IMR-90 (cell line): ENCODE data around the gene PSME2. TPM values are rescaled to one million over a fixed set of nuclear protein-coding genes. Genes with fewer than 3 reads are reported as not detected.
A peak's percentile ranks its signal among the peaks of the same experiment; 100 is the strongest.

Experiments used
- ATAC-seq: fragments of 200-7000 bp; cut with Tn5 transposase; 2 replicates; pipeline ENCODE4 v1.9.1; 2020; ENCODE audit warnings: low read depth, mild to moderate bottlenecking, moderate library complexity
- BruUV-seq: library from RNA; stranded (reverse); fragments of 400-500 nt; replicated peaks from 2 replicates; lab custom pipeline; 2021; lab: Mats Ljungman, UMichigan
- CTCF ChIA-PET: fragments of 300-600 bp; formaldehyde crosslinking; extraction: SDS; loops from one replicate; lab custom pipeline; 2021; ENCODE audit warnings: antibody characterized with exemption; lab: Yijun Ruan, JAX
- POLR2A ChIA-PET: fragments of 300-600 bp; sonication (Branson Sonifier 250); formaldehyde crosslinking; loops from one replicate; lab custom pipeline; 2022; ENCODE audit warnings: antibody characterized with exemption; ENCODE audit not compliant: unreplicated experiment; lab: Charles Lee
- DNase-seq: peaks from one replicate; pipeline ENCODE4 v3.0.0; 2013
- H2AFZ ChIP-seq: replicated peaks from 2 replicates; pipeline ENCODE3; 2013; ENCODE audit warnings: low read length, mild to moderate bottlenecking; ENCODE audit not compliant: poor library complexity
- H2AK5ac ChIP-seq: 2 replicates; pipeline ENCODE4 v1.6.1; 2013; ENCODE audit warnings: low read depth, low read length, inconsistent platforms
- H2AK9ac ChIP-seq: replicated peaks from 2 replicates; pipeline ENCODE3; 2013; ENCODE audit warnings: mild to moderate bottlenecking, low read depth, low read length, moderate library complexity; ENCODE audit not compliant: poor library complexity
- H2BK120ac ChIP-seq: 2 replicates; pipeline ENCODE4 v1.6.1; 2013; ENCODE audit warnings: low read depth, low read length, inconsistent platforms
- H2BK15ac ChIP-seq: 3 replicates; pipeline ENCODE4 v1.6.1; 2013; ENCODE audit warnings: low read depth, low read length, inconsistent platforms
- H2BK20ac ChIP-seq: 2 replicates; pipeline ENCODE4 v1.6.1; 2013; ENCODE audit warnings: low read depth, mild to moderate bottlenecking, inconsistent platforms, low read length, moderate library complexity
- H2BK5ac ChIP-seq: 2 replicates; pipeline ENCODE4 v1.6.1; 2013; ENCODE audit warnings: mild to moderate bottlenecking, low read depth, low read length, inconsistent platforms; ENCODE audit not compliant: poor library complexity, severe bottlenecking
- H3K14ac ChIP-seq: replicated peaks from 2 replicates; pipeline ENCODE4 v1.6.1; 2013; ENCODE audit warnings: low read depth, low read length, inconsistent platforms
- H3K18ac ChIP-seq: 2 replicates; pipeline ENCODE4 v1.6.1; 2013; ENCODE audit warnings: low read depth, low read length, control low read depth
- H3K23ac ChIP-seq: 2 replicates; pipeline ENCODE4 v1.6.1; 2013; ENCODE audit warnings: low read depth, low read length, inconsistent platforms
- H3K27ac ChIP-seq: 2 replicates; pipeline ENCODE4 v1.5.1; 2013; ENCODE audit warnings: mild to moderate bottlenecking, control low read depth, low read length; ENCODE audit not compliant: insufficient read depth
- H3K27me3 ChIP-seq: 2 replicates; pipeline ENCODE4 v1.6.1; 2013; ENCODE audit warnings: low read length; ENCODE audit not compliant: control insufficient read depth, insufficient read depth
- H3K36me3 ChIP-seq: 2 replicates; pipeline ENCODE4 v1.6.1; 2013; ENCODE audit warnings: low read length, mixed read lengths; ENCODE audit not compliant: control insufficient read depth, insufficient read depth
- H3K4ac ChIP-seq: 2 replicates; pipeline ENCODE4 v1.6.1; 2013; ENCODE audit warnings: low read depth, low read length, inconsistent platforms
- H3K4me1 ChIP-seq: 2 replicates; pipeline ENCODE4 v1.6.1; 2013; ENCODE audit warnings: low read length, mixed read lengths; ENCODE audit not compliant: control insufficient read depth, insufficient read depth
- H3K4me2 ChIP-seq: 2 replicates; pipeline ENCODE4 v1.6.1; 2013; ENCODE audit warnings: low read depth, mild to moderate bottlenecking, control low read depth, low read length, moderate library complexity
- H3K4me3 ChIP-seq: 2 replicates; pipeline ENCODE4 v1.5.1; 2013; ENCODE audit warnings: low read depth, mild to moderate bottlenecking, control low read depth, low read length, moderate library complexity; ENCODE audit not compliant: insufficient read depth
- H3K56ac ChIP-seq: 2 replicates; pipeline ENCODE4 v1.6.1; 2013; ENCODE audit warnings: low read length, inconsistent platforms; ENCODE audit not compliant: insufficient read depth; ENCODE audit errors: extremely low read depth
- H3K79me1 ChIP-seq, 2 experiments: 2 replicates each; pipeline ENCODE4 v1.6.1; 2013; ENCODE audit warnings: low read length in 2 of 2, inconsistent platforms in 1 of 2, low read depth in 1 of 2
- H3K9ac ChIP-seq: 2 replicates; pipeline ENCODE4 v1.6.1; 2013; ENCODE audit warnings: low read depth, low read length, control low read depth
- H3K9me1 ChIP-seq: 2 replicates; pipeline ENCODE4 v1.6.1; 2013; ENCODE audit warnings: low read length, inconsistent platforms; ENCODE audit not compliant: insufficient read depth
- H3K9me3 ChIP-seq: 2 replicates; pipeline ENCODE4 v1.6.1; 2013; ENCODE audit warnings: low read length; ENCODE audit not compliant: control insufficient read depth, insufficient read depth
- H4K20me1 ChIP-seq: 2 replicates; pipeline ENCODE4 v1.6.1; 2013; ENCODE audit warnings: low read length, inconsistent platforms; ENCODE audit not compliant: insufficient read depth
- H4K5ac ChIP-seq: 2 replicates; pipeline ENCODE4 v1.6.1; 2013; ENCODE audit warnings: mild to moderate bottlenecking, low read depth, low read length, control low read depth
- H4K8ac ChIP-seq, 2 experiments: 2 replicates each; pipeline ENCODE4 v1.6.1; 2013; ENCODE audit warnings: low read depth in 2 of 2, low read length in 2 of 2, control low read depth in 1 of 2, inconsistent platforms in 1 of 2
- H4K91ac ChIP-seq: 2 replicates; pipeline ENCODE4 v1.6.1; 2013; ENCODE audit warnings: low read depth, low read length, inconsistent platforms; ENCODE audit not compliant: insufficient read depth
- CTCF ChIP-seq: conservative IDR thresholded peaks from 2 replicates; pipeline ENCODE4 v1.5.1; 2012; ENCODE audit warnings: mild to moderate bottlenecking, low read depth, low read length, improper control_type of control experiment
- ELK1 ChIP-seq: fragments of 150-350 bp; IDR thresholded peaks from 2 replicates; pipeline ENCODE4 v1.6.1; 2016; ENCODE audit warnings: low read depth, mild to moderate bottlenecking, low read length, moderate library complexity, borderline replicate concordance
- FOS ChIP-seq: fragments of 150-350 bp; IDR thresholded peaks from 2 replicates; pipeline ENCODE4 v1.6.1; 2016; ENCODE audit warnings: low read depth, low read length
- MAZ ChIP-seq: IDR thresholded peaks from 2 replicates; pipeline ENCODE4 v1.6.1; 2012; ENCODE audit warnings: low read depth, mild to moderate bottlenecking, low read length, improper control_type of control experiment, moderate library complexity, borderline replicate concordance
- MXI1 ChIP-seq: IDR thresholded peaks from 2 replicates; pipeline ENCODE4 v1.6.1; 2012; ENCODE audit warnings: low read depth, mild to moderate bottlenecking, low read length, moderate library complexity, borderline replicate concordance
- NFE2L2 ChIP-seq: fragments of 150-350 bp; IDR thresholded peaks from 2 replicates; pipeline ENCODE4 v1.6.1; 2016; ENCODE audit warnings: low read depth, mild to moderate bottlenecking, low read length
- POLR2A ChIP-seq: IDR thresholded peaks from 2 replicates; pipeline ENCODE4 v1.6.1; 2012; ENCODE audit warnings: mild to moderate bottlenecking, low read depth, low read length
- RAD21 ChIP-seq: IDR thresholded peaks from 2 replicates; pipeline ENCODE4 v1.6.1; 2012; ENCODE audit warnings: low read length, improper control_type of control experiment
- RCOR1 ChIP-seq: IDR thresholded peaks from 2 replicates; pipeline ENCODE4 v1.6.1; 2012; ENCODE audit warnings: mild to moderate bottlenecking, low read length, improper control_type of control experiment; ENCODE audit not compliant: insufficient replicate concordance
- RFX5 ChIP-seq: IDR thresholded peaks from 2 replicates; pipeline ENCODE4 v1.8.0; 2012; ENCODE audit warnings: low read depth, mild to moderate bottlenecking, low read length, moderate library complexity
- SMC3 ChIP-seq: fragments of 150-350 bp; IDR thresholded peaks from 2 replicates; pipeline ENCODE4 v1.6.1; 2016; ENCODE audit warnings: low read depth, mild to moderate bottlenecking, antibody characterized with exemption, low read length, moderate library complexity
- USF2 ChIP-seq: fragments of 150-350 bp; IDR thresholded peaks from 2 replicates; pipeline ENCODE4 v1.6.1; 2017; ENCODE audit warnings: mild to moderate bottlenecking, antibody characterized with exemption, low read length, low read depth
- WGBS, 2 experiments: methylation state at CpG; one replicate each; pipeline versions ENCODE4 v1.1.5 to v1.1.7; 2013; ENCODE audit warnings: missing lambda C conversion rate in 2 of 2; ENCODE audit not compliant: insufficient read length in 1 of 2; ENCODE audit errors: extremely low coverage in 2 of 2; 5-methylcytosine and 5-hydroxymethylcytosine counted together
- dilution Hi-C: fragments of 300-500 bp; cut with HindIII; formaldehyde crosslinking; loops from one replicate; pipeline ENCODE4 v1.14.3; 2018; ENCODE audit warnings: low sequenced_read_pairs; ENCODE audit not compliant: unreplicated experiment
- in situ Hi-C: fragments of 300-500 bp; cut with MboI; formaldehyde crosslinking; loops from 3 replicates; pipeline ENCODE4 v1.14.3; 2019; ENCODE audit warnings: low sequenced_read_pairs, inconsistent platforms, mixed read lengths
- intact Hi-C: fragments of 100-400 bp; cut with micrococcal nuclease; formaldehyde crosslinking; loops from 2 replicates; pipeline ENCODE4 v1.10.0; 2022
- polyA plus RNA-seq, 3 experiments: library from polyadenylated mRNA; depleted of rRNA; stranded (reverse); fragments of >200 nt; gene quantifications; 2 replicates each; pipeline ENCODE4 v1.2.3, GENCODE V29; 2012; ENCODE audit warnings: low replicate concordance in 1 of 3
- total RNA-seq: library from RNA; depleted of rRNA; stranded (reverse); fragments of >200 nt; gene quantifications from 2 replicates; pipeline ENCODE4 v1.2.3, GENCODE V29; 2012

Gene PSME2
- total and polyA plus RNA-seq, 2 of the 4 experiments (the other 2 are of a cell fraction): 104 to 141 TPM

- TF ChIP-seq ELK1: peak; percentile 80; the same call in 1 of the 2 replicates
- no peak for TF ChIP-seq RCOR1
- TF ChIP-seq SMC3: peak; percentile 20; the same call in 1 of the 2 replicates
Measured at GRCh38 chr14:24188251-24189058, 42.0 kb upstream of the PSME2 start, which contains the start of gene IPO4 (continued).

GRCh38 chr14:24187539-24187915 lies 41.1 kb upstream of the PSME2 start:
- 0 out of 2 replicates have a peak overlapping the region, but pooled peaks have one; percentile 15 for H2AK5ac ChIP-seq
- no peak overlapping the region for H3K14ac ChIP-seq
- TF ChIP-seq FOS (no peak), RAD21 (no peak), MAZ (no peak), POLR2A (no peak), MXI1 (no peak), NFE2L2 (no peak), RCOR1 (no peak), USF2 (no peak), RFX5 (no peak), CTCF (no peak), SMC3 (no peak)
- POLR2A ChIA-PET: no interaction called here
- H2BK20ac ChIP-seq: no peak overlapping the region
- no peaks in the 10 kb centered on the region for H4K20me1 ChIP-seq
- H3K4me3 ChIP-seq: no peak overlapping the region
- no TSS peak for BruUV-seq
- H4K5ac ChIP-seq: no peak overlapping the region
- H2BK120ac ChIP-seq: no peak overlapping the region
- in situ Hi-C loops (no loop called here), dilution Hi-C loops (no loop called here), intact Hi-C loops (no loop called here)
- no peak overlapping the region for H2AFZ ChIP-seq
- no peak overlapping the region for H2BK15ac ChIP-seq
- peaks cover 18% of the 10 kb centered on the region for H3K9me1 ChIP-seq
- no peak for ATAC-seq
- peaks cover 4% of the 10 kb centered on the region for H3K4me1 ChIP-seq
- peaks cover 53% of the 10 kb centered on the region for H3K36me3 ChIP-seq
- no peak overlapping the region for H3K4ac ChIP-seq
- no peak overlapping the region for H3K18ac ChIP-seq
- no peaks in the 10 kb centered on the region for H3K9me3 ChIP-seq
- no peak overlapping the region for H2BK5ac ChIP-seq
- no peak overlapping the region for H3K56ac ChIP-seq
- H3K27me3 ChIP-seq: no peaks in the 10 kb centered on the region
- H4K91ac ChIP-seq: no peak overlapping the region
- 0 out of 2 replicates have a peak overlapping the region, but pooled peaks have one; percentile 2 for H3K23ac ChIP-seq
- no CpG with 5 or more reads among the region's 2 CpGs for WGBS, 2 experiments
- CTCF ChIA-PET: no interaction called here
- 0 out of 2 replicates have a peak overlapping the region, but pooled peaks have one; percentile 61 for H3K9ac ChIP-seq
- H2AK9ac ChIP-seq: peak overlapping the region; percentile 99
- H4K8ac ChIP-seq: no peak overlapping the region
- peaks cover 17 to 64% of the 10 kb centered on the region in 2 experiments for H3K79me1 ChIP-seq
- no peak overlapping the region for H3K27ac ChIP-seq
- DNase-seq: no peak
- H3K4me2 ChIP-seq: peak overlapping the region; percentile 78
